GM12892 (cell line): ENCODE results near the gene MGLL.

Source experiments
- POLR2A ChIP-seq: IDR thresholded peaks from 2 replicates; pipeline ENCODE4 v1.6.1; 2011; ENCODE audit warnings: low read depth, low read length, control low read depth
- POLR2AphosphoS5 ChIP-seq: IDR thresholded peaks from 2 replicates; pipeline ENCODE4 v1.6.1; 2011; ENCODE audit warnings: low read depth, low read length, control low read depth
- TAF1 ChIP-seq: IDR thresholded peaks from 2 replicates; pipeline ENCODE4 v1.6.1; 2011; ENCODE audit warnings: low read depth, mild to moderate bottlenecking, control low read depth, low read length, borderline replicate concordance

DNA sequence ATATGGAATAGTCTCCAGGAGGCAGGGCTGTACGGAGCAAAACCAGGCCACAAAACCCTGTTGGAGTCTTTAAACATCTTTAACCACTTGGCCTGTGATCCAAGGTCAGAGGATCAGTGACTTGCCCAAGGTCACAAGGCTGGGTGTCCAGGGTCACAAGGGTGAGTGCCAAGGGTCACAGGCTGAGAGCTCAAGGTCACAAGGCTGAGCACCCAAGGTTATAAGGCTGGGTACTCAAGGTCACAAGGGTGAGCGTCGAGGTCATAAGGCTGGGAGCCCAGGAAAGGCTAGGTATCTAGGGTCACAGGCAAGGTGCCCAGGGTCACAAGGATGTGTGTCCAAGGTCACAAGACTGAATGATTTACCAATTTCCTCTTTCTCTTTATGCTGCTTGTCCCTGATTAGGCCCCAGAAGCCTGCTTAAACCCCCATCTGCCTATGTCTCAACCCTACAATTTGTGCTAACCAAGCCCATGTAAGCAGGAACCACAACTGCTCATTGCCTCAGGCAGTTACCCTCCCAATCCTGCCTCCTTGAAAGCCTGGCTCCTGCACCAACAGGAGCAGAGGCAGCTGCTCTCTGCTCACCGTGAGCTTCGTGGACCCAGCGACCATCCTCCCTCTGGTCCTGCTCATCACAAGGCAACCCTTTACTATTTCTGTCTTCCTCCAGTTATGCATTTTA, 51.5 kb downstream of the MGLL start:
- no peak for TF ChIP-seq POLR2A
- TF ChIP-seq POLR2AphosphoS5, result no peak
- no peak for TF ChIP-seq TAF1
